Hepatocyte (in vitro differentiated cells): Measurements from ENCODE around the gene MALAT1. TPM values are rescaled to one million over a fixed set of nuclear protein-coding genes. Genes with fewer than 3 reads are reported as not detected.
"Not testable (repeated sequence)": the region's sequence is repeated elsewhere in the genome, so short reads cannot be mapped to it uniquely, and the experiment has no call there.

Experiments
- DNase-seq: peaks from one replicate; pipeline ENCODE4 v3.0.0-alpha.2; 2016; ENCODE audit warnings: low spot score
- H2AFZ ChIP-seq: fragments of 200-600 bp; sonication (generic); 2 replicates; pipeline ENCODE4 v1.6.0; 2016; ENCODE audit warnings: antibody characterized with exemption, mild to moderate bottlenecking
- H3K27ac ChIP-seq: fragments of 200-600 bp; sonication (generic); 2 replicates; pipeline ENCODE4 v1.5.1; 2016; ENCODE audit warnings: mild to moderate bottlenecking
- H3K27me3 ChIP-seq: fragments of 200-600 bp; sonication (generic); 2 replicates; pipeline ENCODE4 v1.6.1; 2016
- H3K36me3 ChIP-seq: fragments of 200-600 bp; sonication (generic); replicated peaks from 2 replicates; pipeline ENCODE4 v1.5.1; 2016; ENCODE audit warnings: low read depth; ENCODE audit not compliant: insufficient read depth
- H3K4me1 ChIP-seq: fragments of 200-600 bp; sonication (generic); 2 replicates; pipeline ENCODE4 v1.5.1; 2016; ENCODE audit warnings: mild to moderate bottlenecking, moderate library complexity; ENCODE audit not compliant: insufficient read depth
- H3K4me2 ChIP-seq: fragments of 200-600 bp; sonication (generic); 2 replicates; pipeline ENCODE4 v1.6.0; 2016
- H3K4me3 ChIP-seq: fragments of 200-600 bp; sonication (generic); 2 replicates; pipeline ENCODE4 v1.5.1; 2016; ENCODE audit warnings: mild to moderate bottlenecking
- H3K79me2 ChIP-seq: fragments of 200-600 bp; sonication (generic); 2 replicates; pipeline ENCODE4 v1.6.0; 2017; ENCODE audit warnings: mild to moderate bottlenecking
- H3K9me2 ChIP-seq: fragments of 200-600 bp; sonication (generic); replicated peaks from 2 replicates; pipeline ENCODE4 v1.6.0; 2017; ENCODE audit warnings: mild to moderate bottlenecking; ENCODE audit not compliant: insufficient read depth
- H3K9me3 ChIP-seq: fragments of 200-600 bp; sonication (generic); 2 replicates; pipeline ENCODE4 v1.5.1; 2016; ENCODE audit warnings: low read depth, mild to moderate bottlenecking
- H4K20me1 ChIP-seq: fragments of 200-600 bp; sonication (generic); 2 replicates; pipeline ENCODE4 v1.6.0; 2016; ENCODE audit warnings: mild to moderate bottlenecking; ENCODE audit not compliant: insufficient read depth, poor library complexity, severe bottlenecking
- CTCF ChIP-seq: fragments of 200-600 bp; sonication (generic); IDR thresholded peaks from 2 replicates; pipeline ENCODE4 v1.5.1; 2016; ENCODE audit warnings: antibody characterized with exemption, mild to moderate bottlenecking; ENCODE audit not compliant: poor library complexity
- EZH2 ChIP-seq: fragments of 200-600 bp; sonication (generic); IDR thresholded peaks from 2 replicates; pipeline ENCODE4 v1.6.1; 2016; ENCODE audit warnings: antibody characterized with exemption, mild to moderate bottlenecking, borderline replicate concordance
- EZH2phosphoT487 ChIP-seq: fragments of 200-600 bp; sonication (generic); IDR thresholded peaks from one replicate; pipeline ENCODE4 v1.6.1; 2018; ENCODE audit warnings: antibody characterized with exemption, mild to moderate bottlenecking, low read depth, moderate library complexity; ENCODE audit not compliant: unreplicated experiment, severe bottlenecking
- WGBS: methylation state at CpG from one replicate; pipeline ENCODE4 v1.1.6; 2016; ENCODE audit warnings: low lambda C conversion rate; ENCODE audit errors: missing lambda C conversion rate; 5-methylcytosine and 5-hydroxymethylcytosine counted together
- polyA plus RNA-seq: library from polyadenylated mRNA; unstranded; fragments of >200 nt; fragmentation: Nextera tagmentation; extraction: Ambion mirVana; gene quantifications from 2 replicates; pipeline ENCODE4 v1.2.1, GENCODE V29; 2016
- total RNA-seq: library from RNA; depleted of rRNA; stranded (reverse); fragments of >200 nt; gene quantifications from 2 replicates; pipeline ENCODE4 v1.2.3, GENCODE V29; 2014

Gene MALAT1
- total and polyA plus RNA-seq, 2 experiments from 2014 or later, result 8,000 to 16,690 TPM

- Histone ChIP-seq H3K4me1 (no peaks in the 10 kb centered on the region), H3K9me2 (no peaks in the 10 kb centered on the region), H4K20me1 (peaks cover 63% of the 10 kb centered on the region), H3K36me3 (peaks cover 24% of the 10 kb centered on the region), H3K27me3 (no peaks in the 10 kb centered on the region), H3K79me2 (peaks cover 71% of the 10 kb centered on the region), H3K27ac (peak overlapping the region; percentile 99), H3K4me2 (peak overlapping the region; percentile 87), H2AFZ (no peak overlapping the region), H3K9me3 (no peaks in the 10 kb centered on the region), H3K4me3 (peak overlapping the region; percentile 74)
- 40% methylated on average over 12 of the region's 12 CpGs for WGBS
- DNase-seq, result no peak
- TF ChIP-seq CTCF, result no peak
- TF ChIP-seq EZH2, result no peak
- no peak for TF ChIP-seq EZH2phosphoT487
Measured at GRCh38 chr11:65505466-65506289, 6.8 kb downstream of the MALAT1 start.

- H4K20me1 ChIP-seq, result peaks cover 57% of the 10 kb centered on the region
Measured at GRCh38 chr11:65506290-65506771, 7.5 kb downstream of the MALAT1 start.

GRCh38 chr11:65506772-65507505 lies 8.1 kb downstream of the MALAT1 start:
- Histone ChIP-seq H3K9me2 (no peaks in the 10 kb centered on the region), H3K4me2 (peak overlapping the region; percentile 87), H3K4me3 (no peak overlapping the region), H3K36me3 (peaks cover 16% of the 10 kb centered on the region), H4K20me1 (peaks cover 51% of the 10 kb centered on the region), H2AFZ (no peak overlapping the region), H3K79me2 (peaks cover 59% of the 10 kb centered on the region), H3K4me1 (no peaks in the 10 kb centered on the region), H3K27ac (peak overlapping the region; percentile 99), H3K27me3 (no peaks in the 10 kb centered on the region), H3K9me3 (no peaks in the 10 kb centered on the region)
- DNase-seq, result peak; percentile 93
- TF ChIP-seq EZH2phosphoT487 (peak; percentile 22), CTCF (no peak)
- 28% methylated on average over 7 of the region's 7 CpGs for WGBS

More at GRCh38 chr11:65506290-65506771, 7.5 kb downstream of the MALAT1 start:
- 45% methylated on average over 4 of the region's 4 CpGs for WGBS
- Histone ChIP-seq H3K27ac (peak overlapping the region; percentile 99), H3K9me2 (no peaks in the 10 kb centered on the region), H3K36me3 (peaks cover 22% of the 10 kb centered on the region), H3K4me2 (peak overlapping the region; percentile 87), H3K79me2 (peaks cover 65% of the 10 kb centered on the region), H2AFZ (no peak overlapping the region), H3K9me3 (no peaks in the 10 kb centered on the region), H3K4me3 (peak overlapping the region; percentile 74), H3K27me3 (no peaks in the 10 kb centered on the region), H3K4me1 (no peaks in the 10 kb centered on the region)
- DNase-seq, result no peak
- TF ChIP-seq EZH2phosphoT487 (no peak), CTCF (no peak), EZH2 (no peak)

- not testable (repeated sequence) for DNase-seq, H3K4me2 ChIP-seq, H3K36me3 ChIP-seq, H3K9me3 ChIP-seq, H3K27me3 ChIP-seq, H3K9me2 ChIP-seq, H2AFZ ChIP-seq, H3K27ac ChIP-seq, H3K4me3 ChIP-seq, H3K4me1 ChIP-seq, H4K20me1 ChIP-seq
- peaks cover 12% of the 10 kb centered on the region for H3K79me2 ChIP-seq
- 100% methylated on average over 3 of the region's 3 CpGs for WGBS
Measured at GRCh38 chr11:65512311-65512710, 13.5 kb downstream of the MALAT1 start.
